K562 (cell line): ENCODE data around the gene LYRM1. TPM values are rescaled to one million over a fixed set of nuclear protein-coding genes. Genes with fewer than 3 reads are reported as not detected.

ENCODE experiments used
- DNMT1 ChIP-seq: fragments of 450-650 bp; IDR thresholded peaks from 2 replicates; pipeline ENCODE4 v1.6.1; 2016; ENCODE audit warnings: antibody characterized with exemption, mild to moderate bottlenecking
- EHMT2 ChIP-seq: fragments of 450-650 bp; IDR thresholded peaks from 2 replicates; pipeline ENCODE4 v1.6.1; 2018; ENCODE audit warnings: antibody characterized with exemption
- ESRRB ChIP-seq: fragments of 250-450 bp; sonication (Bioruptor Pico); IDR thresholded peaks from 2 replicates; pipeline ENCODE4 v1.5.0; 2020; ENCODE audit warnings: mild to moderate bottlenecking, moderate library complexity, borderline replicate concordance
- ETS2 ChIP-seq: IDR thresholded peaks from 2 replicates; pipeline ENCODE4 v1.6.1; 2016; ENCODE audit warnings: borderline replicate concordance, missing genetic modification characterization, mild to moderate bottlenecking, moderate library complexity, missing compliant biosample characterization; ENCODE audit not compliant: poor library complexity, severe bottlenecking
- FOSL1 ChIP-seq: fragments of 200-800 bp; sonication (Bioruptor generic); conservative IDR thresholded peaks from 2 replicates; pipeline ENCODE4 v1.6.1; 2016; ENCODE audit warnings: missing genetic modification characterization, missing compliant biosample characterization
- IRF2 ChIP-seq: sonication (generic); formaldehyde crosslinking; IDR thresholded peaks from 2 replicates; pipeline ENCODE4 v1.8.1; 2022; ENCODE audit warnings: mild to moderate bottlenecking, missing genetic modification reagents
- LEF1 ChIP-seq: fragments of 450-650 bp; IDR thresholded peaks from 2 replicates; pipeline ENCODE4 v1.6.1; 2016; ENCODE audit warnings: mild to moderate bottlenecking
- MTA1 ChIP-seq: fragments of 450-650 bp; IDR thresholded peaks from 2 replicates; pipeline ENCODE4 v1.6.1; 2017; ENCODE audit warnings: borderline replicate concordance
- MTA2 ChIP-seq: fragments of 450-650 bp; IDR thresholded peaks from 2 replicates; pipeline ENCODE4 v1.6.1; 2016; ENCODE audit warnings: low read depth
- NCOR1 ChIP-seq: fragments of 450-650 bp; IDR thresholded peaks from 2 replicates; pipeline ENCODE4 v1.6.1; 2016; ENCODE audit warnings: mild to moderate bottlenecking, moderate library complexity
- NR3C1 ChIP-seq: sonication (generic); formaldehyde crosslinking; IDR thresholded peaks from 2 replicates; pipeline ENCODE4 v1.8.1; 2022; ENCODE audit warnings: missing genetic modification reagents
- RB1 ChIP-seq: fragments of 450-650 bp; IDR thresholded peaks from 2 replicates; pipeline ENCODE4 v1.6.1; 2017; ENCODE audit warnings: low read depth, mild to moderate bottlenecking
- RBM22 ChIP-seq: fragments of 200-400 bp; formaldehyde crosslinking; IDR thresholded peaks from 2 replicates; pipeline ENCODE4 v1.6.1; 2018; ENCODE audit warnings: low read length, low read depth; ENCODE audit not compliant: poor library complexity, severe bottlenecking
- RFX5 ChIP-seq: IDR thresholded peaks from 2 replicates; pipeline ENCODE4 v1.6.1; 2011; ENCODE audit warnings: low read depth, mild to moderate bottlenecking, improper control_type of control experiment, low read length
- ZNF431 ChIP-seq: sonication (generic); formaldehyde crosslinking; IDR thresholded peaks from 2 replicates; pipeline ENCODE4 v1.8.0; 2022; ENCODE audit warnings: mild to moderate bottlenecking, missing genetic modification reagents
- ZNF436 ChIP-seq: fragments of 250-450, 450-650 bp; sonication (Bioruptor Pico); formaldehyde crosslinking; IDR thresholded peaks from 2 replicates; pipeline ENCODE4 v1.7.0; 2020; ENCODE audit warnings: mild to moderate bottlenecking
- ZNF695 ChIP-seq: fragments of 450-650 bp; formaldehyde crosslinking; IDR thresholded peaks from 2 replicates; pipeline ENCODE4 v1.4.0; 2020; ENCODE audit warnings: mild to moderate bottlenecking, moderate library complexity
- ZNF699 ChIP-seq: fragments of 250-450 bp; sonication (Bioruptor Pico); IDR thresholded peaks from 2 replicates; pipeline ENCODE4 v1.8.0; 2021; ENCODE audit warnings: mild to moderate bottlenecking, moderate library complexity; ENCODE audit not compliant: insufficient replicate concordance
- polyA plus RNA-seq, 8 experiments: library from polyadenylated mRNA; depleted of rRNA in 4 of 8; stranded (reverse) in 5 of 8; unstranded in 3 of 8; fragments of >200 nt; fragmentation: Nextera tagmentation in 2 of 8; fragmentation: Illumina TruSeq in 1 of 8; extraction: Ambion mirVana in 2 of 8; extraction: Trizol in 1 of 8; gene quantifications; 2 replicates each; pipeline versions ENCODE4 v1.2.1 to v1.2.3, GENCODE V29; 2011 to 2014; ENCODE audit warnings: inconsistent platforms in 1 of 8, missing spikeins in 1 of 8
- total RNA-seq, 7 experiments: library from RNA; depleted of rRNA in 6 of 7; stranded (reverse); fragments of >200 nt in 6 of 7; fragmentation: Illumina TruSeq in 2 of 7; extraction: Trizol in 2 of 7; gene quantifications; 2 replicates each; pipeline versions ENCODE4 v1.2.1 to v1.2.3, GENCODE V29; 2011 to 2021; ENCODE audit warnings: low replicate concordance in 1 of 7
- TF ChIP-seq, protein P1 (sequence below): fragments of 250-450 bp; sonication (Bioruptor Pico); IDR thresholded peaks from 2 replicates; pipeline ENCODE4 v1.4.0; 2020; ENCODE audit warnings: borderline replicate concordance
- TF ChIP-seq, protein P2 (sequence below), 2 experiments: fragments of 450-650 bp; formaldehyde crosslinking in 1 of 2; IDR thresholded peaks; 2 replicates each; pipeline versions ENCODE4 v1.4.0 to v1.6.1; 2014 to 2020; ENCODE audit warnings: mild to moderate bottlenecking in 2 of 2, borderline replicate concordance in 1 of 2, low read depth in 1 of 2

Gene LYRM1
- total and polyA plus RNA-seq, 9 of the 15 experiments (the other 6 are each of a cell fraction or from before 2014, with no cell fraction given), result 17.5 to 44.1 (median 32.7) TPM

DNA sequence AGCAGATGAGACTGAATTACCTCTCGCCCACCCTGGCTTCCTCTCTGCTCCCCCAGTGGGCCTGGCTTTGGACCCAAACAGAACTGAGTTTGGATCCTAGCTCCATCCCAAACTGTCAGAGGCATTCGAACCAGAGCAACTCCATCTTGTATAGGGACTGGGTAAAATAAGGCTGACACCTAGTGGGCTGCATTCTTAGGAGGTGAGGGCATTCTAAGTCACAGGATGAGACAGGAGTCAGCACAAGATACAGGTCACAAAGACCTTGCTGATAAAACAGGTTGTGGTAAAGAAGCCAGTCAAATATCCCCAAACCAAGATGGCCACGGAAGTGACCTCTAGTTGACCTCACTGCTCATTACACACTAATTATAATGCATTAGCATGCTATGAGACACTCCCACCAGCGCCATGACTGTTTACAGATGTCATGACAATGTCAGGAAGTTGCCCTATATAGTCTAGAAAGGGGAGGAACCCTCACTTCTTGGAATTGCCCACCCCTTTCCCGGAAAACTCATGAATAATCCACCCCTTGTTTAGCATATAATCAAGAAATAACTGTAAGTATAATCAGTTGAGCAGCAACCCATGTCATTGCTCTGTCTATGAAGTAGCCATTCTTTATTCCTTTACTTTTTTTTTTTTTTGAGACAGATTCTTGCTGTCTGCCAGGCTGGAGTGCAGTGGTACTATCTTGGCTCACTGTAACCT is 44.4 kb downstream of the LYRM1 start (continued):
- TF ChIP-seq IRF2 (no peak), ETS2 (tag) (peak; percentile 97), NR3C1 (CRISPR knock-in tag) (no peak), RB1 (no peak), ZNF431 (CRISPR knock-in tag) (no peak), RFX5 (no peak), NCOR1 (no peak), RBM22 (no peak), ZNF695 (peak; percentile 93), EHMT2 (no peak), MTA2 (0 out of 2 replicates have a peak, but pooled peaks have one; percentile 20), ZNF699 (CRISPR knock-in tag) (peak; percentile 97), FOSL1 (tag) (peak; percentile 75), MTA1 (peak; percentile 61; the same call in 1 of the 2 replicates), ZNF436 (no peak; the same call in 1 of the 2 replicates), LEF1 (no peak), ESRRB (peak; percentile 97), DNMT1 (no peak)
- TF ChIP-seq, protein P1, sequence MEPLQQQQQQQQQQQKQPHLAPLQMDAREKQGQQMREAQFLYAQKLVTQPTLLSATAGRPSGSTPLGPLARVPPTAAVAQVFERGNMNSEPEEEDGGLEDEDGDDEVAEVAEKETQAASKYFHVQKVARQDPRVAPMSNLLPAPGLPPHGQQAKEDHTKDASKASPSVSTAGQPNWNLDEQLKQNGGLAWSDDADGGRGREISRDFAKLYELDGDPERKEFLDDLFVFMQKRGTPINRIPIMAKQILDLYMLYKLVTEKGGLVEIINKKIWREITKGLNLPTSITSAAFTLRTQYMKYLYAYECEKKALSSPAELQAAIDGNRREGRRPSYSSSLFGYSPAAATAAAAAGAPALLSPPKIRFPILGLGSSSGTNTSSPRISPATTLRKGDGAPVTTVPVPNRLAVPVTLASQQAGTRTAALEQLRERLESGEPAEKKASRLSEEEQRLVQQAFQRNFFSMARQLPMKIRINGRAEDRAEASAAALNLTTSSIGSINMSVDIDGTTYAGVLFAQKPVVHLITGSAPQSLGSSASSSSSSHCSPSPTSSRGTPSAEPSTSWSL (CRISPR knock-in tag), result peak; percentile 100
- TF ChIP-seq, protein P2, sequence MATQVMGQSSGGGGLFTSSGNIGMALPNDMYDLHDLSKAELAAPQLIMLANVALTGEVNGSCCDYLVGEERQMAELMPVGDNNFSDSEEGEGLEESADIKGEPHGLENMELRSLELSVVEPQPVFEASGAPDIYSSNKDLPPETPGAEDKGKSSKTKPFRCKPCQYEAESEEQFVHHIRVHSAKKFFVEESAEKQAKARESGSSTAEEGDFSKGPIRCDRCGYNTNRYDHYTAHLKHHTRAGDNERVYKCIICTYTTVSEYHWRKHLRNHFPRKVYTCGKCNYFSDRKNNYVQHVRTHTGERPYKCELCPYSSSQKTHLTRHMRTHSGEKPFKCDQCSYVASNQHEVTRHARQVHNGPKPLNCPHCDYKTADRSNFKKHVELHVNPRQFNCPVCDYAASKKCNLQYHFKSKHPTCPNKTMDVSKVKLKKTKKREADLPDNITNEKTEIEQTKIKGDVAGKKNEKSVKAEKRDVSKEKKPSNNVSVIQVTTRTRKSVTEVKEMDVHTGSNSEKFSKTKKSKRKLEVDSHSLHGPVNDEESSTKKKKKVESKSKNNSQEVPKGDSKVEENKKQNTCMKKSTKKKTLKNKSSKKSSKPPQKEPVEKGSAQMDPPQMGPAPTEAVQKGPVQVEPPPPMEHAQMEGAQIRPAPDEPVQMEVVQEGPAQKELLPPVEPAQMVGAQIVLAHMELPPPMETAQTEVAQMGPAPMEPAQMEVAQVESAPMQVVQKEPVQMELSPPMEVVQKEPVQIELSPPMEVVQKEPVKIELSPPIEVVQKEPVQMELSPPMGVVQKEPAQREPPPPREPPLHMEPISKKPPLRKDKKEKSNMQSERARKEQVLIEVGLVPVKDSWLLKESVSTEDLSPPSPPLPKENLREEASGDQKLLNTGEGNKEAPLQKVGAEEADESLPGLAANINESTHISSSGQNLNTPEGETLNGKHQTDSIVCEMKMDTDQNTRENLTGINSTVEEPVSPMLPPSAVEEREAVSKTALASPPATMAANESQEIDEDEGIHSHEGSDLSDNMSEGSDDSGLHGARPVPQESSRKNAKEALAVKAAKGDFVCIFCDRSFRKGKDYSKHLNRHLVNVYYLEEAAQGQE (IDR thresholded peaks at IDR 0.05; ENCODE audit: borderline replicate concordance), result peak; percentile 46; the same call in 1 of the 2 replicates
- TF ChIP-seq, protein P2 (CRISPR knock-in tag; IDR thresholded peaks at IDR 0.05; ENCODE audit: low read depth), result peak; percentile 95
